CD4-positive, alpha-beta T cell treated with Interleukin-2 at 100 ng/mL for 4 hours (primary cell): ENCODE results near the gene C5orf52.
A peak's percentile ranks its signal among the peaks of the same experiment; 100 is the strongest.
"Not testable (repeated sequence)": the region's sequence is repeated elsewhere in the genome, so short reads cannot be mapped to it uniquely, and the experiment has no call there.

Experiments
- DNase-seq: peaks from one replicate; pipeline ENCODE4 v3.0.0-alpha.2; 2020; ENCODE audit warnings: low spot score

C5orf52 gene

DNA sequence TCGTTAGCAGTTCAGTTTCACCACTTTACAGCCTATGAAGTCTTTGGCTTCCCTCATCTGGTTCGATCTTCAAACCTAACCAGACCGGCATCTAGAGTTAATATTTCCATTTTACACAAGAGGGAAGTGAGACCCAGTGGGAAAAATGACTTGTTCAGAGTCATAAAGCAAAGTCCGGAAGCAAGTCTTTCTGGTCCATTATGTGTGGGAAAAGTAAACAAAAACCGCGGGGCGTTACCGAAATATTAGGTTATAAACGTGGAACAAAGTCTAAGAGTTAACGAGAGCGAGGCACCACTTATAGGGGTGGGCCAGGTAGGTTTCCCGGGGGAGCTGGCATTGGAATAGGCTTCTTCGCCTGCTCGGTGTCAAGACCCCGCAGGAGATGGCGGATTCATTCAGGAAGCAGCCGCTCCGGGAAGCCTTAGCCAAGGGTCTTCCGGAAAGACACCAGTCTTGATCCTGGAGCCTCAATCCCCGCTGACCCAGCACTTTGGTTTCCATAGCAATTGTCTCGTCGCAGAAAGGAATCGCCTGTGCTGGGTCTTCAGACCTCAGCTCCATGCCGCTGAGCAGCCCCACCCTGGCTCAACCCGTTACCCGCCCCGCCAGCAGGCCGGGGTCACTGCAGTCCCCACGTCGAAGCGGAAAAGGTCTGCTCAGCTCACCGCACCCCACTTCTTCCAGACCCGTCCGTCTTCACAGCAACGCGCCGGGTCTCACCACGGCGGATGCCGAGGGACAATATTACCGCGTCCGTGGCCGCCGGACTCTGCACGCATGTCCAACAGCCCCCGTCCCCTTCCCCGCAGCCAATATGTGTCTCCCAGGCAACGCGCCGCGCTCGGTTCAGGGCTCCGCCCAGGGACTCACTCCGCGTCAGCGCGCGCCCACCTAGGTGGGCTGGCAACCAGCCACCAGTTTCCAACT lies at the start of gene C5orf52:
TSS of gene C5orf52 (plus strand) at position 872 of the 930 bp plus-strand sequence. CDS start 82 bp downstream, outside the sequence.
- peak; percentile 7 for DNase-seq

GRCh38 chr5:157624144-157624543 lies 47.2 kb upstream of the C5orf52 start:
- DNase-seq: no peak

- DNase-seq: no peak
Measured at GRCh38 chr5:157626831-157627230, 44.5 kb upstream of the C5orf52 start.

DNA sequence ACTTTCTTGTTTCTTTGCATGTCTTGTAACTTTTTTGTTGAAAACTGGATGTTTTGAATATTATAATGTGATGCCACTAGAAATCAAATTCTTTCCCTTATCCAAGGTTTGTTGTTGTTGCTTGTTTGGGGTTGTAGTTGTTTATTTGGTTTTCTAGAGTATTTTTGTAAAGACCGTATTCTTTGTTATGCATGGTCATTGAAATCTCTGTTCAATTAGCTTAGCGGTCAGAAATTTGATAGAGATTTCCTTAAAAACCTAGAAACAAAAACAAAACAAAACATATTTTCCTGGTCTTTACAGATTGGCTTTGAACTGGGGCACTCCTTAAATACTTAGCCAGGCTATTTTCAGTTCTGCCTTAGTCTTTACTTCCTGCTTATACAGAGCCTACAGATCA lies 41.0 kb upstream of the C5orf52 start:
- DNase-seq: no peak

- no peak for DNase-seq
Measured at GRCh38 chr5:157640406-157641066, 30.8 kb upstream of the C5orf52 start.

GRCh38 chr5:157648275-157648990 lies 22.9 kb upstream of the C5orf52 start:
- no peak for DNase-seq

GRCh38 chr5:157649101-157649500 lies 22.2 kb upstream of the C5orf52 start:
- DNase-seq: no peak

GRCh38 chr5:157650991-157651611 lies 20.2 kb upstream of the C5orf52 start:
- DNase-seq: no peak

DNA sequence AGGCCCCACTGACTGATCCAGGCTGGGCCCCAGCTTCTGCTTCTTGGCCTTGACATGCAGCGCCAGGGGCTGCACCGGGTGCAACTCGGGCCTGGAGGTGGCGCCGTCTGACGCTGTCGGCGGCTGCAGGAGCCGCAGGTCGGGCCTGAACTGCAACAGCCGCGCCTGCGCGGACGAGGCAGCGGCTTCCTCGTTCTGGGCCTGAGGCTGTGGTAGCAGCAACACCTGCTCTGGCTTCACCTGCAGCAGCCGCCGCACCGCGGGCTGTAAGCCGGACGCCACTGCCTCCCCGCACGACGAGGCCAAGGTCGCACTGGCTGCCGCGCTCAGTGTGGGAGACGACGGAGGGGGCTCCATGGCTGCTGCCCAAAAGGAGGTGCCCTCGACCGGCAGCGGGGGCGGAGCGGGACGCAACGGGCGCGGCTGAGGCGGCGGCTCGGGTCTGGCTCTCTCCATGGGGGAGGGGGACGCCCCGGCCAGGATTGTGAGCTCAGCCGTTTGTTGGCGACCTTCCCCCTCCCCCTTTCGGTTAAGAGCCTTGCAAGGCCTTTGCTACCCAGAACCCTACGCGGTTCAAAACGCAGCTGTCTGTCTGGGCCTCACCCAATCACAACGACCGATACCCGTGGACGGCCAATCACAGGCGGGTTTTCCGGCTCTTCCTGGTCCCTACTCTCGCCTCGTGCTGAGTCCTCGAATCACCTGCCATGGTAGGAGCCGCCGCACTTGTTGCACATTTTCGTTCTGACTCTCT lies 19.5 kb upstream of the C5orf52 start:
- DNase-seq: peak; percentile 87

- no peak for DNase-seq
Measured at GRCh38 chr5:157652377-157652692, 19.0 kb upstream of the C5orf52 start, which contains the start of gene SOX30. TSS of gene SOX30 (minus strand) at chr5:157652438. CDS start at chr5:157652078, 360 bp downstream.

DNA sequence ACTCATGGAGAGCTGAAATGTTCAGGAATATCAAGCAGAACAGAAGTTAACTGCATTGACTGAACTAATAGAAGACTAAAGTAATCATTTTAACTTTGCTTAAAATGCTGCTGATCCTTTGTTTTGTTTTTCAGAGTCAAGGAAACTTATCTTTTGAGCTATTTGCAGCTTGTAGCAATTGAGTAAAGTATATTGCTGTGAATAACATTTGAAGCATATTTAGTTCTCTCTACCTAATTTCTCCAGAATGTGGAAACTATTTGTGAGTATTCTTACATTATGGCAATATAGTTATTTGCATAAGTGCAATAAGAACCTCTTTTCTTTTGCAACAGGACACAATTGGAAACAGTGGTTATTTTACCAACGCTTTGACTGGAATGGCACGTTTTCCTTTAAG lies 13.8 kb upstream of the C5orf52 start:
- DNase-seq: no peak

DNA sequence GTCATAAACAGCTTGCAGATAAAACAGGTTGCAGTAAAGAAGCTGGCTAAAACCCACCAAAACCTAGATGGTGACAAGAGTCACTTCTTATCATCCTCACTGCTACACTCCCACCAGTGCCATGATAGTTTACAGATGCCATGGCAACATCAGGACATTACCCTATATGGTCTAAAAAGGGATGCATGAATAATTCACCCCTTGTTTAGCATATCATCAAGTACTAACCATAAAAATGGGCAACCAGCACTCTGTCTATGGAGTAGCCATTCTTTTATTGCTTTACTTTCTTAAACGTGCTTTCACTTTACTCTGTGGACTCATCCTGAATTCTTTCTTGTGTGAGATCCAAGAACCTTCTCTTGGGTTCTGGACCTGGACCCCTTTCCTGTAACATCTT lies 12.4 kb upstream of the C5orf52 start:
- DNase-seq: no peak

- no peak for DNase-seq
Measured at GRCh38 chr5:157659868-157660660, 11.3 kb upstream of the C5orf52 start.

DNA sequence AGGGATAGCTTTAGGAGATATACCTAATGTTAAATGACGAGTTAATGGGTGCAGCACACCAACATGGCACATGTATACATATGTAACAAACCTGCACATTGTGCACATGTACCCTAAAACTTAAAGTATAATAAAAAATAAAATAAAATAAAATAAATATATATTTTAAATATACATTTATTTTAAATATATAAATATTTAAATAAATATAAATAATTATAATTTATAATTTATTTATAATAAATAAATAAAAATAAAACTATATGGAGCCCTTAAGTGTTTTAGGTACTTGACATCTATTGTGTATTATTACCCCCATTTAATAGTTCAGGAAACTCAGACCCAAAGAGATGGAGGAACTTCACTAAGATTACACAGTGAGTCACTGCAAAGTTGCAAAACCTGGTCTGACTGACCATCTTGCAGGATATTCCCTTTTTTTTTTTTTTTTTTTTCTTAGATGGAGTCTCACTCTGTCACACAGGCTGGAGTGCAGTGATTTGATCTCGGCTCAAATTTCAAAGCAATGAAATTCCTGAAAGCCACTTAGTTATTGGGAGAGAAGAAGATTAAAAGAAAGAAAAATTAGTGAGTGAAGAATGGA lies 5.8 kb upstream of the C5orf52 start:
- DNase-seq: no peak

DNA sequence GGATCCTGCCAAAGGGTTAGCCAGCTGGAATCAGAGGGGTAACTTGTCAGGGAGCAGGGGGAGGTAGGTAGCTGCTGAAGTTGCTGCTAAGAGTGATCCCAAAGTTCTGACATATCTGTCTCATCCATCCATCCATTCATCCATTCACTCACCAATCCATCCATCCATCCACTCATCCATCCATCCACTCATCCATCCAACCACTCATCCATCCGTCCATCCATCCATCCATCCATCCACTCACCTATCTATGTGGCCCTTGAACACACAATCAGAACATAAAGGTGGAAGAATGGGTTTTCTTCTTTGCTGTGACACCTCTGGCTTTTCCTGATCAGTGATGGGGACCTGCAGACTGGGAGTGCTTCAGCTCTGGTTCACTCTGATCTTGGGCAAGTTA lies 3.0 kb upstream of the C5orf52 start:
- DNase-seq: no peak

- DNase-seq: no peak
Measured at GRCh38 chr5:157669701-157670097, 1.6 kb upstream of the C5orf52 start.

- no peak for DNase-seq
Measured at GRCh38 chr5:157671592-157672330, 428 bp downstream of the C5orf52 start.

GRCh38 chr5:157672976-157673375 lies 1.6 kb downstream of the C5orf52 start:
- no peak for DNase-seq

DNA sequence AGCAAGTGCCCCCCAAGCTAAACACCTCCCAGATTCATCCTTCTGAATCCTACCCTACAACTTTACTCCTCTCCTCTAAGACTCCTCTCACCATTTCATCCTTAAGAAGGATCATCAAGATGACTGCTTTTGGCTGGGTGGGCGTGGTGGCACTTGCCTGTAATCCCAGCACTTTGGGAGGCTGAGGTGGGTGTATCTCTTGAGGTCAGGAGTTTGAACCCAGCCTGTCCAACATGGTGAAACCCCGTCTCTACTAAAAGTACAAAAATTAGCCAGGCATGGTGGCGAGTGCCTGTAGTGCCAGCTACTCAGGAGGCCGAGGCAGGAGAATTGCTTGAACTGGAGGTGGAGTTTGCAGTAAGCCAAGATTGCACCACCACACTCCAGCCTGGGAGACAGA lies 3.0 kb downstream of the C5orf52 start:
- DNase-seq: not testable (repeated sequence)
